ENCODE results near the gene TRPM6. TPM values are rescaled to one million over a fixed set of nuclear protein-coding genes. Genes with fewer than 3 reads are reported as not detected.

The TRPM6 gene
- total RNA-seq, 1 experiment from 2014 or later = not detected

GRCh38 chr9:74772121-74772520 lies 115.6 kb downstream of the TRPM6 start:
- no peak for DNase-seq (ENCODE audit: low spot score)

- no peak for DNase-seq (ENCODE audit: low spot score)
These were observed 116.0 kb downstream of the TRPM6 start for GRCh38 chr9:74771672-74772071.

- DNase-seq (ENCODE audit: low spot score) = no peak
These were observed 116.5 kb downstream of the TRPM6 start for GRCh38 chr9:74771262-74771585.

GRCh38 chr9:74770508-74771261 lies 117.0 kb downstream of the TRPM6 start:
- peak; percentile 11 for DNase-seq (ENCODE audit: low spot score)

GRCh38 chr9:74765481-74765971 lies 122.2 kb downstream of the TRPM6 start:
- no peak for DNase-seq (ENCODE audit: low spot score)

GRCh38 chr9:74762950-74763349 lies 124.8 kb downstream of the TRPM6 start:
- DNase-seq (ENCODE audit: low spot score) = no peak

GRCh38 chr9:74760031-74760700 lies 127.6 kb downstream of the TRPM6 start:
- DNase-seq (ENCODE audit: low spot score) = no peak

- DNase-seq (ENCODE audit: low spot score) = no peak
These were observed 131.7 kb downstream of the TRPM6 start for GRCh38 chr9:74755999-74756398.

GRCh38 chr9:74755355-74755754 lies 132.4 kb downstream of the TRPM6 start:
- no peak for DNase-seq (ENCODE audit: low spot score)

- DNase-seq (ENCODE audit: low spot score) = no peak
These were observed 134.1 kb downstream of the TRPM6 start for GRCh38 chr9:74753650-74754049.

GRCh38 chr9:74748966-74749365 lies 138.8 kb downstream of the TRPM6 start:
- DNase-seq (ENCODE audit: low spot score) = no peak

- DNase-seq (ENCODE audit: low spot score) = peak; percentile 44
These were observed 144.7 kb downstream of the TRPM6 start for GRCh38 chr9:74742792-74743730.

GRCh38 chr9:74742191-74742790 lies 145.4 kb downstream of the TRPM6 start:
- no peak for DNase-seq (ENCODE audit: low spot score)

GRCh38 chr9:74736646-74737045 lies 151.1 kb downstream of the TRPM6 start:
- DNase-seq (ENCODE audit: low spot score) = no peak

- no peak for DNase-seq (ENCODE audit: low spot score)
These were observed 152.0 kb downstream of the TRPM6 start for GRCh38 chr9:74735761-74736160.

- no peak for DNase-seq (ENCODE audit: low spot score)
These were observed 158.5 kb downstream of the TRPM6 start for GRCh38 chr9:74729136-74729695.

GRCh38 chr9:74728176-74728575 lies 159.5 kb downstream of the TRPM6 start:
- no peak for DNase-seq (ENCODE audit: low spot score)

GRCh38 chr9:74726581-74726980 lies 161.1 kb downstream of the TRPM6 start:
- DNase-seq (ENCODE audit: low spot score) = no peak

GRCh38 chr9:74724317-74724716 lies 163.4 kb downstream of the TRPM6 start:
- no peak for DNase-seq (ENCODE audit: low spot score)

GRCh38 chr9:74721696-74722660 lies 165.7 kb downstream of the TRPM6 start:
- DNase-seq (ENCODE audit: low spot score) = no peak

Data from HT-29 (cell line).